ENCODE results near the gene SLC2A8.

DNA sequence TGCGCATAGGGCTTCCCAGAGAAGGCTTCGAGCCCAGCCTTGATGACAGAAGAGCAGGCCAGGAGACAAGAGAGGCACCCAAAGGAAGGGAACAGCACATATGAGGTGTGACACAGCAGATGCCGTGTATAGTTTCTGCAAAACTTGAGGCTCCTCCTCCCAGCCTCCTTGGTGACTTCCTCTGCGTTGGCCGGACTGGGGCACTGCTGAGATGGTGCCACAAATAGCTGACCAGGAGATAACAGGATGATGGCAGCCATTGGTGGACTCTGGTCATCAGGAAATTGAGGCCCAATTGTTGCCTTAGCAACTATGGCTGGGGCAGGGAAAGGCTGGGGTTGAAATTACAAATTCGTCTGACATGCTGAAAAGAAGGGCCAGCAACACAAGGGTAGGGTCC lies 22.4 kb downstream of the SLC2A8 start:
- TF ChIP-seq, protein P1, sequence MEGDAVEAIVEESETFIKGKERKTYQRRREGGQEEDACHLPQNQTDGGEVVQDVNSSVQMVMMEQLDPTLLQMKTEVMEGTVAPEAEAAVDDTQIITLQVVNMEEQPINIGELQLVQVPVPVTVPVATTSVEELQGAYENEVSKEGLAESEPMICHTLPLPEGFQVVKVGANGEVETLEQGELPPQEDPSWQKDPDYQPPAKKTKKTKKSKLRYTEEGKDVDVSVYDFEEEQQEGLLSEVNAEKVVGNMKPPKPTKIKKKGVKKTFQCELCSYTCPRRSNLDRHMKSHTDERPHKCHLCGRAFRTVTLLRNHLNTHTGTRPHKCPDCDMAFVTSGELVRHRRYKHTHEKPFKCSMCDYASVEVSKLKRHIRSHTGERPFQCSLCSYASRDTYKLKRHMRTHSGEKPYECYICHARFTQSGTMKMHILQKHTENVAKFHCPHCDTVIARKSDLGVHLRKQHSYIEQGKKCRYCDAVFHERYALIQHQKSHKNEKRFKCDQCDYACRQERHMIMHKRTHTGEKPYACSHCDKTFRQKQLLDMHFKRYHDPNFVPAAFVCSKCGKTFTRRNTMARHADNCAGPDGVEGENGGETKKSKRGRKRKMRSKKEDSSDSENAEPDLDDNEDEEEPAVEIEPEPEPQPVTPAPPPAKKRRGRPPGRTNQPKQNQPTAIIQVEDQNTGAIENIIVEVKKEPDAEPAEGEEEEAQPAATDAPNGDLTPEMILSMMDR (IDR thresholded peaks at IDR 0.05) = no peak
- no peak for TF ChIP-seq POLR2A (IDR thresholded peaks at IDR 0.05)
